Measurements from ENCODE around the gene ZNF444.

Gene ZNF444

DNA sequence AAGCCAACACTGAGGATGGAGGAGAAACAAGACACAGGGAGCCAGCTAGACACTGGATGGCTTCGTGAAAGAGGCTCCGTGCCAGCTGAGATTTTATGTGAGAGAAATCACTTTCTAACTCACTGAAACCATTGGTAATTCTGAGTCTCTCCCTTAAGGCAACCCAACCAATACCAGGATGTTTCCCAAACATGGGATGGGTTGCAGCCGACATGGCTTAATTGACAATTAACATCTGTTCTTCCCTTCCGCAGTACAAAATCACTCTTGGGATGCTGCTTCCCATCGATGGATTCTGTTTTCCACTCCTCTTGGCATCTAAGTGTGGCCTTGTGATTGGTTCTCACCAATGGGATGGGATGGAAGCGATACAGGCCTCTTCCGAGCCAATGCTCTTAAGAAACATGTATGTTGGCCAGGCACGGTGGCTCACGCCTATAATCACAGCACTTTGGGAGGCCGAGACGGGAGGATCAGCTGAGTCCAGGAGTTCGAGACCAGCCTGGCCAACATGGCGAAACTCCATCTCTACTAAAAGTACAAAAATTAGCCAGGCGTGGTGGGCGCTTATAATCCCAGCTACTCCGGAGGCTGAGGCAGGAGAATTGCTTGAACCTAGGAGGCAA lies 17.7 kb upstream of the ZNF444 start:
- no peak for DNase-seq

DNA sequence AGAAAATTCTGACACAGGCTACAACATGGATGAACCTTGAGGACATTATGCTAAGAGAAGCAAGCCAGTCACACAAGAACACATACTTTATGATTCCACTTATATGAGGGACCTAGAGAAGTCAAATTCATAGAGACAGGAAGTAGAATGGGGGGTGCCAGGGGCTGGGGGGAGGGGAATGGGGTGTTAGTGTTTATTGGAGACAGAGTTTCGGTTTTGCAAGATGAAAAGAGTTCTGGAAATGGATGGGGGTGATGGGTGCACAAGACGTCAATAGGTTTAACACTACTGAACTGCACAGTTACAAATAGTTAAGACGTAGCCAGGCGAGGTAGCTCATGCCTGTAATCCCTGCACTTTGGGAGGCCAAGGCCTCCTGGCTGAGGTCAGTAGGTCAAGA lies 16.5 kb upstream of the ZNF444 start:
- no peak for DNase-seq

DNA sequence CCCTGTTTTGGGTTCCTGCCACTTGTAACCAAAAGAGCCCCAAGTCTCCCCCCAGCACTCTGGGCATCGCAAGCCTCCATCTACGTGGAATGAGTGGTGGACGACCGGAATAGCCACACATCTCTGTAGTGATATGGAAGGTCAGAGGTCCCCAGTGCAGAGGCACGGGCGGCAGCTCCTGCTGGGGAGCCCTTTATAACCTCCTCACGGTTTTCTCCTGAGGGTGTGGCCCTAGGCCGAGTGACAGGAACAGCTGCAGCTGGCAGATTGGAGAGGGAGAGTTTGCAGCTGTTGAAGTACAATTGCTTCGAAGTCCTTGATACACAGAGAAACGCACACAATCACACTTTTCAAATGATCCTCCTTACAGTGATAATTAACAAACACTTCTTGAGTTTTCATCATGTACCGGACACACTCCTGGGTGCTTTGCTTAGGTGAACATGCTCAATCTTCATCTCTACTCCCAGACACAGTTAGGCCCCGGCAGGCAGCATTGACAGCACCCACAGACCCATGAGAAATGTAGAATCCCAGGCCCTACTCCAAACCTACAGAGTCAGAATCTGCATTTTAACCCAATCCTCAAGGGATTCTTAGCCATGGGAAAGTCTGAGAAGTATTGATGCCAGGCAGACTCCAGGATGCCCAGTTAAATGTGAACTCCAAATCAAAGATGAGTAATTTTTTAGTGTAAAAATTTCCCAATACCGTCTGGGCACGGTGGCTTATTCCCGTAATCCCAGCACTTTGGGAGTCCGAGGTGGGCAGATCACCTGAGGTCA lies 15.1 kb upstream of the ZNF444 start:
- DNase-seq = no peak

DNA sequence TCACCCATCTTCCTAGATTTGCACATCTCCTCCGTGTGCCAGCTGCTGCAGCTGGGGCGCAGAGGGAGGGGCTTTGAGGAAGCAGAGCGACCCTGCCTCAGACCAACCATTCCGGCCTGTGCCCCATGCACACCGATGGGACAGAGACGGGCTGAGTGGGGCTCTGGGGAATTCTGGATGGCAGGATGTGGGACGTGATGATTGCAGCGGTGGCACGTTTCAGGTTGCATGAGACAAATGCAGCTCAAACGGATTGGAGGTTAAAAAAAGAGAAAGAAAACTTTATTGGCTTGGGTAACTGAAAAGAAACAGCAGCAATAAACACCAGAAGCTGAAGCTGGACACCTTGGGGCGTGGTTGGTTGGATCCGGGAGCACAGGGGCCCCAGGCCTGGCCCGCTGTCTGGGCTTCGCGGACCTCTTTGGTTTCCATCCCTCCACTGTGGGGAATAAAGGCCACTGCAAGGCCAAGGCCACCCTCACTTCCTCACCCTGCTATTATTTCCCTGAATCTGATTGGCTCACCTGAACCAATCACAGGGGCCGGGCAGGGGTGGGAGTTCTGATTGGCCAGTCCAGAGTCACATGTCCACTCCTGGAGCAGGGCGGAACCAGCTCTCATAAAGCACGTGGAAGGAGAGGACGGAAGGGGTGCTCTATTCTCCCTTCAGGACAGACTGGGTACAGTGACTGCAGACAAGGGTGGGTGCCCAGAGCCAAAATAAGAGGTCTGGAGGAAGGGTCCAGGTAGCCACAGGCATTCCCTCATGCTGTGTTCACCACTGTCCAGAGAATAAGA lies 13.9 kb upstream of the ZNF444 start:
- DNase-seq = no peak

DNA sequence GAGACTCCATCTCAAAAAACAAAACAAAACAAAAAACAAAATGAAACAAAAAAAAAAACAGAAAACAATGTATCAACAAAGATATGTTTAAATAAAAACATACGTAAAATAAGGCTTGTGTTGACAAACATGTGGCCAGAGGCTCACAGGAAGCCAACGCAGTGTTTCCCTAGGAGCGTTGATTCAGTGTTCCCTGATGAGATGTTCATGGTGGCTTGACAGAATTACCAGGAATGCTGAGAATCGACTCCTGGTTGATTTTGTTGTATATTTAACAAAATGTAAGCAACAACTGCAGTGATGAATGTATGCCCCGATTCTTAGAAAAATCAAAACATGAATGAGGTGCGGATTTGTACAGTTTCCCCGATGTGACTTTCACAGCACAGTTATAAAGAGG lies 11.1 kb upstream of the ZNF444 start:
- DNase-seq = no peak

DNA sequence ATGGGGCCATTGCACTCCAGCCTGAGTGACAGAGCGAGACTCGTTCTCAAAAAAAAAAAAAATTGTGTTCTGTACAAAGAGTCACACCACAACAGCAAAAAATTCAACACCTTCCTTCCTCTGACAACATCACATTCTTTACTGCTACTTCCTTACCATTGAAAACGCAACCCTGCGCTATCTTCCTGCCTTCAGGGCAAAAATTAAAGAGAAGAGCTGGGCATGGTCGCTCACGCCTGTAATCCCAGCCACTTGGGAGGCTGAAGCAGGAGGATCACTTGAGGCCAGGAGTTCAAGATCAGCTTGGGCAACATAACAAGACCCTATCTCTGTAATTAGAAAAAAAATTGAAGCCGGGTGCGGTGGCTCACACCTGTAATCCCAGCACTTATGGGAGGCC lies 9.4 kb upstream of the ZNF444 start:
- DNase-seq = no peak

DNA sequence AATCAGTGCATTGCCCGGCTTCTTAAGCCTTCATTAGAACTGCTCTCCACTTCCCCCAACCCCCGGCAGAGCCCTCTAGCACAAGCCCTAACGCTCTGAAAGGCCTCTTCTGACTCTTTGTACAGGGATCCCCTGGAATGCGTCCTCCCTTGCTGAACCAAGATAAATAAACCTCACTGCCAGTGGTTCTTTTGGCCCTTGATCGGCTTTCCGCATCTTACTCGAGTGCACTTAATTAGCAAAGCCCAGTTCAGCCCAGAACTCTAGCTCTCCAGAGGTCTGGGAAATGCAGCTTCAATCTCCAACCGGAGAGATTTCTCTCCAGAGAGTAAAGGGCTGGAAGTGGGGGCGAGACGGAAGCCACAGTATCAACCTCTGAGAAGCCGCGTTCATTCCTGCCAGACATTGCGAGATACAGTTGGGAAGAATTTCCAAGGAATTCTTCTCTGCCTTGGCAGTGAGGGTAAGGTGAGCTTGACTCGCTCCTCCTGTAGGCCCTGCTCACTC lies 8.7 kb upstream of the ZNF444 start:
- no peak for DNase-seq

DNA sequence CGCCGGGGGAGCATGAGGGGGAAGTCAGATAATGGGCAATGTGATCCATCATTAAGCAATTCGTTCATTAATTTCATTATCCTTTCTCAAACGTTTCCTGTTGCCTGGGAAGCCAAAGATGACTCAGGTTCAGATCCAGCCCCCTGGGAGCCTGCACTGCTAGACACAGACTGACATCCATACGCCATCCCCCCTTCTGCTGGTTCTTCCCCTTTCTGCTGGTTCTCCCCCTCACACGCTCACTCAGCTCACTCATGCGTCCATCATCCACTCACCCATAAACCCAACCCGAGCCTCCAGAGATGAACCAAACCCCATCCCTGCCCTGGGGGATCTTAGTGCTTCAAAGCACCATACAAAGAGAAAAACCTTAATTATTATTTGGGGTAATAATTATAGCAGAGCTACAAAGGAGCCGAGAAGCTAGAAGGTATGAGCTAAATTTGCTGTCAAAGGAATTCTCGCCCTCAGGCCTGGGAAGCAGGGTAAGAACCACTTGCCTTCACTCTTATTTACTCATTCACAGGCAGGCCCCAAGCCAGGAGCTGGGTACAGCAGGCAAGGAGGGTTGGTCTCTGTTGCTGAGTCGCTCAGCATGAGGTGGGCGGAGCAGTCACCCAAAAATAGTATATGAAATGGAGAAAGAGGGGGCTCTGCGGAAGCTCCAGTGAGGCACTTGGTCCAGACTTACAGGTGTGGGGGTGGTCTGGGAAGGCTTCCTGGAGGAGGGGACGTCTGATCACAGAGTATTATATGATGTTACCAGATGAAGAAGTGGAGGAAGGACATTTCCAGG lies 7.0 kb upstream of the ZNF444 start:
- no peak for DNase-seq

DNA sequence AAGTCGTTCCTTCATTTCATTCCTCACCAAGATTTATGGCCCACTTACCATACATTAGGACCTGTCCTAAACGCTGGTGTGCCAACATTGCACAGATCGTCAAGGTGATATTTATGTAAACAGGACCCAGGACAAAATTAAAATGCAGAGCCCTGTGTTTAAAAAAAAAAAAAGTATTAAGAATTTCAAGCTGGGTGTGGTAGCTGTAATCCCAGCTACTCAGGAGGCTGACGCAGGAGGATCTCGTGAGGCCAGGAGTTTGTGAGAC lies 6.5 kb upstream of the ZNF444 start:
- DNase-seq = no peak

DNA sequence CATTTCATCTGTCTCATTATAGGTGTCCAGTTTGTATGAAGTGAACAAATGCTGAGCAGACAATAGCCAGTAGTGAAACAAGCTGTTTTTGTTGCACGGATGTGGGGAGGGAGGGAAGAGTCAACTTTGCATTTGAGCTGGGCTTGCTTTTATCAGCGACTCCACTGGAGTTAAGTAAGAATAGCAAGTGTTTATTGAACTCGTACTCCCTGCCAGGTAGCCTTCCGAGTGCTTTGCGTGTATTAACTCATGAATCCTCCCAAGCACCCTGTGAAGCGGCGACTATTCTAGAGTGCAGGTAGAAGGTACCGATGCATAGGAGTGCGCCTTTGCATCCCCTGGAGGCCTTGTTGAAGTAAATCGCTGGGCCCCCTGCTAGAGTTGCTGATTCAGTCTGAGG lies 4.7 kb upstream of the ZNF444 start:
- DNase-seq = no peak

DNA sequence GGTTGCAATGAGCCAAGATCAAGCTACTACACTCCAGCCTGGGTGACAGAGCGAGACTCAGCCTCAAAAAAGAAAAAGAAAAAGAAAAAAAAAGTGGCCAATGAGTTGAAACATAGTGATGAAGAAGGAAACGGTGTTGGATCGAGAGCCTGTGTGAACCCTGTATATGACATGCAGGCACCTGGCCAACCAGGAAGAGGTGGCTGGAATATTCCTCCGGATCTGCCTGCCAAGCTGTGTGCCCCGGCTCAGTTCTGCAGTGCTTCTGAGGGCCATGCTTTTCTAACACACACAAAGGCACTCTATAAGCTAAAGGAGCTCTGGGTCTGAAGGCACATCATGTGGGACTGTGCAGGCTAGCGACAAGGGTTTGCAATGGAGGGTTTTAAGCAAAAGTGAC lies 3.7 kb upstream of the ZNF444 start:
- no peak for DNase-seq

DNA sequence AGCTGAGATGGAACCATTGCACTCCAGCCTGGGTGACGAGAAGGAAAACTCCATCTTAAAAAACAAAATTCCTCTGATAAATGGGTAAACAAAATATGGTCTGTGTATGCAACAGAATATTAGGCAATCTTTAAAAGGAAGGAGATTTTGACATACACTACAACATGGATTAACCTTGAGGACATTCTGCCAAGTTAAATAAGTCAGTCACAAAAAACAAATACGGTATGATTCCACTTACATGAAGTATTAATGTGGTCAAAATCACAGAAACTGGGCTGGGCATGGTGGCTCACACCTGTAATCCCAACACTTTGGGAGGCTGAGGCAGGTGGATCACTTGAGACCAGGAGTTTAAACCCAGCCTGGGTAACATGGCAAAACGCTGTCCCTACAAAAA lies 3.0 kb upstream of the ZNF444 start:
- no peak for DNase-seq

DNA sequence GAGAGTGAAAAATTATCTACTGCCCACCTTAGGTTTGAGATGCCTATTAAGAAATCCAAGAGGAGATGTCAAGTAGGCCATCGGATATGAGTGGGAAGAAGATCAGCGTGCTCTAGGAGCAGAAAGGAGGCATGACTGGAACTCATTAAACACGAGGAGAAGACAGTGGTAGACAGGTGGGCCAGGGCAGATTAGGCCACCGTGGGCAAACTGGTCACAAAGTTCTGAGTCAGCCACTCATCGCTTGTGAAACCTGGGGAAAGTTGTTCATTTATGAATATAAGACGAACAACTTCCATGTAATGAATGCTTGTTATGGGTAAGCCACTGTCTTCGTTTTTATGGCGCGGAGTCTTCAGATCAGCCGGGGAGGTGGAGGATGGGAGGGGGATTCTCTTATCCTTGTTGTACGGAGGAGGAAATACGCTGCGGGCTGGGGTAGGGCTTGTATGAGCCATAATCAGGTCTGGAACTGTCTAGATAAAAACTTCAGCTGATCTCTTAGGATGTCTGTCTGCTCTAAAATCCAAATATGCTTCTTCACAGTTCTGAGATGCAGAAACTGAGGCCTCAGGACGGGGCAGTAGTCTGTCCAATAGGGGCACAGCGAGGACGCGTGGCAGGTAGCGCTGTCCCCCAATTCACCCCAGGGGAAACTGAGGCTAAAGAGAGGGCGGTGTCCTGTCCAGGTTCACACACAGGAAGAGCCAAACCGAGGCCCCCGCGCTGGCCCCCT lies 1.1 kb upstream of the ZNF444 start:
- DNase-seq = no peak

DNA sequence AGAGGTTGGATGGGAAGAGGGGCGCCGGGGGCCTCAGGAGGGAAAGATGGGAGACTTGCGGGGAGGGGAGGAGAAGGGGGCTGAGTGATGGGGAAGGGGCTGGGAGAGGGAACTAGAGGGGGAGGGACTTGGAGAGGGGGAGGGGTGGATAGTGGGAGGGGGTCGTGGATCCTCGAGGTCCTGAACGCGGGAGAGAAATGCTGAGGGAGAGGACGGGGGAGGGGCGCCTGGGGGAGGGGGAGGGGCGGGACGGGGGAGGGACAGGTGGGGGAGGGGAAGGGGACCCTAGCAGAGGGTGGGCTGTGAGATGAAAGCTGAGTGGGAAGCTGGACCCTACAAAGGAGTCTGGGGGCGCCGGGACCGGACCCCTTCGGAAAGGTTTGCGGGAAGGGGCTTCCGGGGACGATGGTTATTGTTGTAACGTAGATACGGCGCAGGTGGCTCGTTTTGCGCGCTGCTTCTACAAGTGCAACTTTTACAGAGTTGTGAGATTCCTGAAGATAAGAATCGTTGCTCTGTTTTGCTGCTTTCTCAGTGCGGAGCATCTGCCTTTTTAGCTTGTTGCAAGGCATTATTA lies 418 bp downstream of the ZNF444 start:
- peak; percentile 12 for DNase-seq

DNA sequence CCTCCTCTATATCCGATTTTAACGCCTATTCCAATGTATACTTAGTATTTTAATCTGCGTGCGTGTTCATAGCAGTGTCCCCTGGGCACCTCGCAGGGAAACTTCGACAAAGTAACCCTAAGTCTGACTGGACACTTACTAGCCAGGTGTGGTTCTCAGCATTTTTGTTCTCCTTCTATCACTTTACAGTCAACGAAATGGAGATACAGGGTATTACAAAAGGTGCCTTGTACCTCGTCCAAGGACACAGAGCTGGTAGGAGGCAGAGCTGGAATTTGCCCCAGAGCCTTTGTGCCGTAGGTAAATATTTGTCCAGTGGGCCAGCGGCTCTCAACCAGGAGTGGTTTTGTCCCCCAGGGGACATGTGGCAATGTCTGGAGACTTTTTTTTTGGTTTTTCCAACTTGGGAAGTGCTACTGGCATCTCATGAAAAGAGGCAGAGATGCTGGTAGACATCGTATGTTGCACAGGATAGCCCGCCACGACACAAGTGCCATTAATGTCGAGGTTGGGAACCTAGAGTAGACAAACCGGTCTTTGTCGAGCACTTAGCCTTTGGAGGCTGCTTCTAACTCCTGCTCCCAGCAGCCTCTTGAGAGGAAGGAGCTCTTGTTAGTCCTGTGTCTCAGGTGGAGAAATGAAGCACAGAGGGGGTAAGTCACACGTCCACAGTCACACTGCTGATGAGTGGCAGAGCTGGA lies 1.1 kb downstream of the ZNF444 start:
- DNase-seq = no peak

DNA sequence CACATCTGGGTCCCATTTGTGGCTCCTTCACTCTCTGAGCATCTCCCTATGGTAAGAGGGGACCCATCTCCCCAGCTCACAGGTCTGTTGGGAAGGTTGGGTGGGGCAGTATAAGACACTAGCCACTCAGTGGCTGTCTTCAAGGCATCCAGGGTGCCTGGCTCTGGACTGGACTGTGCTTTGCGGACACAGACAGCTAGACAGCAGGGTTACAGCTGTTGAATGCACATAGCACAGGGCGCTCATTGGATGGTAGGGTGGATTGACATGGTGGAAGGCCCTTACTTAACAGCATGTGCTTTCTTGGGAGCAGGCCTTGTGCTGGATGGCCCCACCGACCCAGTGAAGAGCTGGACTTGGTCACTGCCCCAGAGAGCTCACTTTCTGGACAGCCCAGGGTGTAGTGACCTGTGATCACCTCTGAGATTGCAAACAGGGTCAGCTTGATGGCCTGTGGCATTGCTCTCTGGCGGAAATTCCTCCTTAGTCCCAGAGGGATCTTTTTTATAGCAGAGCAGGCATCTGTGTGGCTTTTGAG lies 1.9 kb downstream of the ZNF444 start:
- no peak for DNase-seq

DNA sequence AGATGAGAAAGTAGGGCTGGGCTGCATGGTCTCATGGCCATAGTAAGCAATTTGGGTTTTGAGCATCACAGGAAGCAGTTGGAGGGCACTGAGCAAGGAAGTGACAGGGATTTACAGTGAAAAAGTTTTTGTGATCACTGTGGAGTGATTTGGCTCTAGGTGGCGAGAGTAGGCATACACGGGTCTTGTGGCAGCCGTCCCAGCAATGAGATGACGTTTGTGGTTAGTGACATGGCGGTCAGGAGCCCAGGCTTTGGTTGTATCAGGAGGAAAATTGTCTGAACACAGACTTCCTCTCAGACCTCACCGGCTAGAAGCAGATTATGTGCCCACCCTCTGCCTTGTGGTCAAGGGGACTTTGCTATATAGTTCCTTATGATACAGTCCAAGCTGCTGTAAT lies 3.3 kb downstream of the ZNF444 start:
- DNase-seq = no peak

DNA sequence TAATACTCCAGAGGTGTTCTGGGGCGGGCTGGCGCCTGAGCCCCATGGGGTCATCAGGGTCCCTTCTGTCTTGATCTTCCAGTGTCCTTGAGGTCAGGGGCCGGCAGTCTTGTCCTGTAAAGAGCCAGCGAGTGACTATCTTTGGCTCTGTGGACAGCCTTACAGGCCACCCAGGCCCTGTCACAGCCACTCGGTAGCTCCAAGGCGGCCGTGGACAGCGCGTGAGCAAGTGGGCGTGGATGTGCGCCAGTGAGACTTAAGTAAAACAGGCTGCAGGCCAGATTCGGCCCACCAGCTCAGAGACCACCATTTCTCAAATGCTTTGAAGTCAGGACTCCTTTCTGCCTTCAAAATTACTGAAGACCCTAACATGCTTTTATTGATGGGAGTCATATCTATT lies 3.7 kb downstream of the ZNF444 start:
- DNase-seq = no peak

DNA sequence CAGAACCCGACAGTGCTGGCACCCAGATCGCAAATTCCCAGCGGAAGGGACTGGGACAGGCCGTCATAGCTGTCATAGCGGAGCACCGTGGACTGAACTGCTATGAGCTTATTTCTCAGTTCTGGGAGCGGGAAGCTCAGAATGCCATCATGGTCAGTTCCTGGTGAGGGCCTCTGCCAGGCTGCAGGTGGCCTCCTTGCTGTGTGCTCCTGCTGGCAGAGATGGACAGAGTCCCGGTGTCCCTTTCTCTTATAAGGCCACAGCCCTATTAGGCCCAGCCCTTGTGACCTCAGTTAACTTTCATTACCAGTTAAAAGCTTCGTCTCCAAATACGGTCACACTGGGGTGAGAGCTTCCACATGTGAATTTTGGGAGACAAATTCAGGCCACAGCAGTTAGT lies 4.6 kb downstream of the ZNF444 start:
- no peak for DNase-seq

DNA sequence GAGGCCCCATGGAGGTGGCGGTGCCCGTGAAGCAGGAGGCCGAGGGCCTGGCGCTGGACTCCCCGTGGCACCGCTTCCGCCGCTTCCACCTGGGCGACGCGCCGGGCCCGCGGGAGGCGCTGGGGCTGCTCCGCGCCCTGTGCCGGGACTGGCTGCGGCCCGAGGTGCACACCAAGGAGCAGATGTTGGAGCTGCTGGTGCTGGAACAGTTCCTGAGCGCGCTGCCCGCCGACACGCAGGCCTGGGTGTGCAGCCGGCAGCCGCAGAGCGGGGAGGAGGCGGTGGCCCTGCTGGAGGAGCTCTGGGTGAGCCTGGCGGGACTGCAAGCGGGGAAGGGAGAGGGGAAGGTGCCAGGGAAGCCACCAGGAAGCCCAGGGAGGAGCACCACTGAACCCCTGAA lies 5.8 kb downstream of the ZNF444 start:
- DNase-seq = no peak

DNA sequence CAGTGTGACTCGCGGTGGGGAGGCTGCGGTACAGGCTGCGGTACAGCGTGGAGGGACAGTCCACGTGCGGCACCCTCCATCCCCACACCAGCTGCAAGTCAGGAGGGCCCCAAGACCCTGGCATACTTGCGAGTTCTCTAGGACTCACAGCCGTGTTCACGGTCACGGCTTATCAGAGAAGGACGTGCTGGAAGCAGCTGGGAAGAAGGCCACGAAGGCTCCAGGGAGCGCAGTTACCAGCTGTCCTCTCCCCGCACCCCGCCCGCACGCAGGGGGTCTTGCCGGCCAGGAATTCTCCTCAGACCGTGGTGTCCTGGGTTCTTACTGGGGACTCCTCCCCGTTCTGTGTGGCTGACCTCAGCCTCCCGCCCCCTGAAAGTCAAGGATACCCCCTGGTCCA lies 6.2 kb downstream of the ZNF444 start:
- no peak for DNase-seq

Data from COR-L47 (cell line).